Urothelium cell line (cell line): ENCODE data around the gene MED31.
"Not testable (repeated sequence)": the region's sequence is repeated elsewhere in the genome, so short reads cannot be mapped to it uniquely, and the experiment has no call there.

Experiments used
- DNase-seq: peaks from one replicate; pipeline ENCODE4 v3.0.0; 2011; ENCODE audit warnings: low spot score, mixed read lengths
- FAIRE-seq: peaks from 2 replicates; lab custom pipeline; 2011; peaks lifted over from hg19 to GRCh38; lab: Jason Lieb, UNC

Gene MED31

GRCh38 chr17:6651354-6651918 is at the start of gene MED31, which contains the start of gene C17orf100:
Gene MED31 (minus strand): TSS chr17:6651605. CDS start chr17:6651528, 77 bp downstream.
Gene C17orf100 (plus strand): TSS chr17:6651762. CDS start chr17:6651914, 152 bp downstream.
- no peak for FAIRE-seq
- peak; percentile 94 for DNase-seq

DNA sequence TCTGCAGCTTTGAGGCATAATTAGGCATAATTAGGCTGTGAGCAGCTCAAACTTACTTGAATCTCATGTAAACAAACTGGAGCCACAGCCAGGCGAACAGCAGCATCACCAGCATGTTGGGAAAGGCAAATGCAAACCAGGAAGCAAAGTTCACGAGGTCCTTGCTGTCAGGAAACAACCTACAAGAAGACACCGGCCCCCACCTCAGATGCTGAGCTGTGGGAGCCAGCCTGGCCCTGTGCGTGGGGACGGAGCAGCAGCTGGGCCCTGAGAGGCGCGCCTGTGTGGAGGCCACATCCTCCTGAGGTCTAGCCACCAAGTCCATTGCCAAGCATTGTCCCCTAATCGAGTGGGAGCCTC is 49.5 kb upstream of the MED31 start:
- no peak for DNase-seq
- no peak for FAIRE-seq

DNA sequence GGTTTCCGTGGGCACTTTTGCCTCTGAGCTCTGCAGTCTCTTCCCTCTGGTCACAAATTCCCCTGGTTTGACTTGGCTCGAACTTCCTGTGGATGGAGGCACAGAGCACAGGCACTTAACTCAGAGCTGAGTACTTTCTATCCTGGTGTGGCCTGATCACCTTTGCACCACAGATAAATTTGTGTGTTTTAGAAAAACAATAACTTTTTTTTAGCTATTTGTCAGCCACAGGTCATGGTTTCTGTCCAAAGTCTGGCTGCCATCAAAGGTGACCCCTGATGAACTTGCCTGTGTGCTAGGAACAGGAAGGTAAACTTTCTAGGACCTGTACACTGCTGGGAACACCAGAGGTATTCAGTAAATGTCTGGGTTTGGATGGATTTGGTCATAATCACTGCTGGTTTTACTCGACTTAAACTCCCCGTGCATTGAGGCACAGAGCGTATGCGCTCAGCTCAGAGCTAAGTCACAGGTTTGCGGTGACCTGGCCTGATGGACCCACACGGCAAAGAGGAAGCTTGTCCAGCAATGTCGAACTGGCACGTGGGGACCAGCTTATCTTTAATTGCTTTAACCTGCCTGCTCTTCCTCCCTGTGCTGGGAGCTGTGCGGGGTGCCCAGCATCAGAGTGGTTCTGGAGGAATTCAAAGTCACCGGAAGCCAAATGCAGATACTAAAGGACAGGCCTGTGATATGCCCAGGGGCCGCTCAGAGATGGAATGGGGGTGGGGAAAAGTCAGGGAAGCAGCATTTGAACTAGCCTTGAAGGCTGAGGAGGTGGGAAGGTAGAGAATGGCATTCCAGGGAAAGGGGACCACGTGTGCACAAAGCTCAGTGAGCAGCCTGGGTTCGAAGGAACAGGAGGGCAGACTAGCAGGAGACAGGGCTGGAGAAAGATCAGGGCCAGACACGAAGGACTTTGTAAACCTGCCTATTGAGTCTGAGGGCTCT is 48.9 kb upstream of the MED31 start:
- DNase-seq (no peak), FAIRE-seq (no peak)

- FAIRE-seq (no peak), DNase-seq (no peak)
Measured at GRCh38 chr17:6698004-6698403, 46.6 kb upstream of the MED31 start.

DNA sequence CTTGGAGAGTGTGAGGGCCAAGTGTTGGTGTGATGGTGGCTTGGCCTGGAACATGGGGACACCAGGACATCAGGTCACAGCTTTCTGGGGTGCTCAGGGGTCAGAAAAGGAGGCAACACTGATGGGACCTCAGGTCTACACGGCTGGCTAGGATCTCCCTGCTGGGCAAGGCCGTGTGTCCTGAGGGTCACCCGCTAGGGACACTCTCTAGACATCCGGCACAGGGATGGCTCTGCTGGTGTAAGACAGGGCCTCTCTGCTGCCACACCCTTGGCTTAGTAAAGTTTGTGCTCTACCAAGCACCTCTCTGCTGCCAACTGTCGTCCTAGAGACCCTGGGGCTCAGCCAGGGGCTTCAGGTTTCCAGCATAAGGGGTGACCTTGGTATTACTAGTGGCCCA is 45.5 kb upstream of the MED31 start:
- FAIRE-seq (no peak), DNase-seq (no peak)

DNA sequence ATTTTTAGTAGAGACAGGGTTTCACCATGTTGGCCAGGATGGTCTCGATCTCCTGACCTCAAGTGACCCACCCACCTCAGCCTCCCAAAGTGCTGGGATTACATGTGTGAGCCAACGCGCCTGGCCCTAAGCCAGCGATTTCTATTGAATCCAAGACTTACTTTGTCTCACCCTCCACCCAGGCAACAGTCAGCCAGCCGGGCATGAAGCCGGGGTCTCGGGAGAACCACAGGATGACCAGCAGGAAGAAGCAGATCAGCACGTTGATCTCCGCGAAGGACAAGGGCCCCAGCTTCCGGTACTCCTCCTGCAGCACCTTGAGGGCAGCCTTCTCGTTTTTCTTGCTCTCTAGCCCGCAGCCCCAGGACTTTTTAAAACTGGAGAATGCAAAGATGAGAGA is 44.2 kb upstream of the MED31 start:
- FAIRE-seq (no peak), DNase-seq (no peak)

DNA sequence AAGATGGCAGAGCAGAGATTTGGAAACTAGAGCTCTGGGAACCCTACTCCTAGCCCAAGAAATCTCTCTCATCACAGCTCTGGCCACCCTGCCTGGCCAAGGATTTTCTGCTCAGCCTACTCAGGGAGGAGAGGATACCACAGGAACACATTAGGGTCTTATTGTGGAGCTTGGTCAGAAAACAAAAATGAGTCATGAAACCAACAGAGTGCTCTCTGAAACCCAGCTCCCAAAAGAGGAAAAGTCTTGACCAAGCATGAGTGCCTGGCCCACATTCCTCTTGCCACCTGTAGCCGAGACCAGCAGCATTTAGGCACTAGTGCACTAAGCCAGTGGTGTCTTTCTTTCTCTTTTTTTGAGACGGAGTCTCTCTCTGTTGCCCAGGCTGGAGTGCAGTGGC is 43.6 kb upstream of the MED31 start:
- DNase-seq (no peak), FAIRE-seq (no peak)

- not testable (repeated sequence) for DNase-seq, FAIRE-seq
Measured at GRCh38 chr17:6691958-6692357, 40.6 kb upstream of the MED31 start.

GRCh38 chr17:6691546-6691945 is 40.1 kb upstream of the MED31 start:
- DNase-seq = no peak
- no peak for FAIRE-seq

DNA sequence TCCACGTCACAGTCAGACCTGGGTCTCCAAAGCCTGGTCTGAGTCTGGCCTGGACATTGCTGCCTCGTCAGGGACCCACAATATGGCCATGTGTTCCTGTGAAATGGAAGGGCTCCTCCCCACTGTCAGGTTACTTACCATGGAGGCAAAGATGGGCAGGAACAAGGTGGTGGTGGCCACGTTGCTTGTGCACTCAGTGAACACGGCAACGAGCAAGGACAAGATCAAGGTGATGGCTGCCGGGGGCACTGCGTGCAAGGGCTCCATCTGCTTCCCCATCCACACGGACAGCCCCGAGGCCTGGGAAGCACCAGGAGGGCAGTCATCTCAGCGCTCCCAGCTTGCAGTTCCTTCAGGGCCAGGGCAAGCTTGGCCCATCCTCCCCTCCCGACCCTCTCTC is 39.2 kb upstream of the MED31 start:
- DNase-seq (no peak), FAIRE-seq (no peak)

GRCh38 chr17:6688944-6689343 is 37.5 kb upstream of the MED31 start:
- FAIRE-seq (no peak), DNase-seq (no peak)

- DNase-seq (no peak), FAIRE-seq (no peak)
Measured at GRCh38 chr17:6686026-6686425, 34.6 kb upstream of the MED31 start.

DNA sequence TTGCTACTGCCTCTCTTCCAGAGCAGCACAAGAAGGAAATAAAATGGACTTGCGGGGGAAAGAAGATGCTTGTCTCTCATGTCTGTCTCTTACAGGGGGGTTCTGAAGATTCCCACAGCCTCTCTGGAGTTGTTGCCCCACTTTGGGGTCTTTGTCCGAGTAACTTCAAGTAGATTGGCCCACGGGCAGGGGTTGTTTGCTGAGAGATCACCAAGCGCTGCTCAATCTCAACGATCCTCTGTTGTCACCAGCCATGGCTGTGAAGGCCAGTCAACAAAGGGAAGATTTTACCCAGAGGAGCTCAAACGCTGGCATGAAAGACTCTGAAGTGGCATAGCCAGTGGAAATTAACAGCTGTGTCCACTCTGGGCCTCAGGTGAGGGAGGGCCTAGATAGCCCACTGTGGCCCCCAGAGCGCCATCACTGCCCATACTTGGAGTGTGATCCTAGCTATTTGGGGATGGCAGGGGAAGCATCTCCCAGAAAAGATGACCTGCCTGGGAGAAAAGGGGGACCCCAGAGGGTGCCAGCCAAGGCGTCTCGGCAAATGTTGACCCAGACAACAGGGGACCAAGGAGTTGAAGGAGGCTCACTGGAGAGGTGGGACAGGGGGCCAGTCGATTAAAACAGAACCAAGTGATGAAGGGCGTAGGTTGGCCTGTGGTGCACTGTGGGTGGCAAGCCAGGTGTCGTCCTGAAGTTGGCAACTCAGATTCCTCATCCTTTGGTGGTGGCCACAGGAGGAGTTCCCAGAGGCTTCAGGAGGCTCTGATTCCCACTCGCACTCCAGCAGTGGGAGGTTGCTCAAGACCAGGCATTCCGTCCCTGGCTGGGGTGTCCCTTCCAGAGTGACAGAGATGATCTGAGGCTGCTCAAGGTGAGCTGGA is 33.7 kb upstream of the MED31 start:
- FAIRE-seq = no peak

DNA sequence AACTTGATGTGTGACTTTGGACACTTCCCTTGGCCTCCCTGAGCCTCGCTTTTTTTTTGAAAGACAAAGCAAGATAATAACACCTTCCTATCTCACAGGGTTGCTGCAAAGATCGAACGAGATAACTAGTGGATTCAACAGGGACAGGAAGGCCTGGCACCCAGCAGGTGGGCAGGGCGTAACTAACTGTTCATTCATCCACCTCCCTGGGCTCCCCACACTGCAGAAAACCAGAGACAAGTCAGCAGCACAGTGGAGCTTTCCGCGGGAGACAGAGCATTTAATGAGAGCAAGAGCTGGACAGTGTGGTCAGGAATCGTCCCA is 33.0 kb upstream of the MED31 start:
- no peak for DNase-seq
- FAIRE-seq = no peak

More for the DNA sequence above, 33.7 kb upstream of the MED31 start:
- no peak for DNase-seq

DNA sequence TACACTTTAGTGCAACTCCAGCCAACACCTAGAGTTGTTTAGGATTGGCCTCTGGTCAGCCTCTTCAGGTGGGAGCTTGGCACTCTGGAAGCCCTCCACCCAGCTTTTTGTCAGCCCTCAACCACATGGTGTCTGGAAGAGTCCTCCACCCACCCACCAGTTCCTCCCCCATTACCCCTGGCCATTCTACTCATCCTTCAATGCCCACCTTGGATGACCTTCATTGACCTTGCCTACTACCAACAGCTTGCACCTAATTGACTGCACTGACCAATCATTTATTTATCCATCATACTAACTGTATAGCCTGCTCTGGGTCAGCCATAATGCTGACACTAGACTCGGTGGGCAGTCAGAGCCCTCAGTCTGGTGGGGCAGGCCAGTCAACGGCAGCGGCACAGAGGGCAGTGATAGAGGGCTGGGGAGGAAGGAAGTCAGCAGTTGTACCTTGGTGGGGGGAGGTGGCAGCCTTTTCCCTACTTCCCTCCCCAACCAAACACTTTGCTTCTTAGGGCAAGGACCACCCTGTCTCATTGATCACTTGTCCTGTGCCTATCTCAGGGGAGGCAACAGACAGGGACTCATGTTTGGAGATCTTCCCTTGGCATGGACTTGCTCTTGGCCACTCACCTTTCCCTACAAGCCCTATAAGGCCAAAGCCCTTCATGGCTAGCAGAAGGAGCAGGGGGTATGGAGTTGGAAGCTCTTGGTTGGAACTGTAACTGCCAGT is 32.5 kb upstream of the MED31 start:
- FAIRE-seq (no peak), DNase-seq (no peak)

GRCh38 chr17:6683081-6683684 is 31.8 kb upstream of the MED31 start:
- FAIRE-seq (no peak), DNase-seq (no peak)

GRCh38 chr17:6682339-6682738 is 30.9 kb upstream of the MED31 start:
- no peak for FAIRE-seq

GRCh38 chr17:6681671-6682070 is 30.3 kb upstream of the MED31 start:
- FAIRE-seq = no peak
- no peak for DNase-seq

More at GRCh38 chr17:6682339-6682738, 30.9 kb upstream of the MED31 start:
- DNase-seq = no peak

GRCh38 chr17:6681176-6681575 is 29.8 kb upstream of the MED31 start:
- FAIRE-seq (no peak), DNase-seq (no peak)

DNA sequence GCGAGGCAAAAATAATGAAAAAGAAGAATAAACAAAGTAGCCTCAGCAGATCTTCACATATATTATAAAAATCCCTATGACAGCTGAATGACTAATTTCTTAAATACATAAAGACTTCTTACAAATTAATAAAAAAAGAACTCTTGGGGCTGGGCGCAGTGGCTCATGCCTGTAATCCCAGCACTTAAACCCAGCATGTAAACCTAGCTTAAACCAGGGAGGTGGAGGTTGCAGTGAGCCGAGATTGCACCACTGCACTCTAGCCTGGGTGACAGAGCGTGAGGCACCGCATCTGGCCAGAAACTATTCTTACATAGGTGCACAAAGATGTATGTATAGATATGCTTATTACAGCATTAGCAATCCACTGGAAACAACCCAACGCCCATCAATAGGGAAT is 27.8 kb upstream of the MED31 start:
- DNase-seq = no peak
- no peak for FAIRE-seq
